ENCODE measurements around the gene SYT15.
"Not testable (repeated sequence)": the region's sequence is repeated elsewhere in the genome, so short reads cannot be mapped to it uniquely, and the experiment has no call there.

The SYT15 gene

DNA sequence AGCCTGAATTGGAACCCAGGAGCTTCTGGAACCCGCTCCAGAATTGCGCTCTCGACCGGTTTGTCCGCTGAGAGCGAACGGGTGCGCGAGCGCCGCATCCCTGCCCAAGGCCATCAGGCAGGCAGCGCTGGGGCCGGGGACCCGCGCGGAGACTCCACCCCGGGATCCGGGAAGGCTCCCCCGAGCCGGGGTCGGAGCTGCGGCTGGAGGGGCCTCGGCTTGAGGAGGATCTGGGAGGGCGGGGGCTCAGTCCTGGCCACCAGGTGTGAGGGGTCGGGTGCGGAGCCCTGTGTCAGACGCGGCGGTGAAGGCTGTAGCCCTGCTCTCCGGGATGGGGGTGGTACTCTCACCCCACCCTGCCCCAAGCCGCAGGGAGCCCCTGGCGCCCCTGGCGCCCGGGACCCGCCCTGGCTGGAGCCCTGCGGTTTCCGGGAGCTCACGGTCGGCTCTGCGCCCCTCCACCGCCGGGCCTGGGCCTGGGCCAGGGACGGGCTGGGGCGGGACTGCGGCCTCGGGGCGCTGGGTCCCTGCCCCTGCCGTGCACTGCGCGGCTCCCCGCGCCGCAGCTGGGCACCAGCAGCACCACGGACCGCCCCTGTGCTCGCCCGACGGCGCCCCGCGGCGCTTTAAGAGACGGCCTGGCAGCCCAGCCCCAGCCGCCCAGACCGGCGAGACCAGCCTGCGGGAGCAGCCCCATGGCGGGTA is at the start of gene SYT15:
Gene SYT15, plus strand, starts transcription at position 655 of the 705 bp plus-strand sequence. Its CDS starts 41 bp downstream, at position 696.
- not testable (repeated sequence) for DNase-seq (ENCODE audit: low read depth)

DNA sequence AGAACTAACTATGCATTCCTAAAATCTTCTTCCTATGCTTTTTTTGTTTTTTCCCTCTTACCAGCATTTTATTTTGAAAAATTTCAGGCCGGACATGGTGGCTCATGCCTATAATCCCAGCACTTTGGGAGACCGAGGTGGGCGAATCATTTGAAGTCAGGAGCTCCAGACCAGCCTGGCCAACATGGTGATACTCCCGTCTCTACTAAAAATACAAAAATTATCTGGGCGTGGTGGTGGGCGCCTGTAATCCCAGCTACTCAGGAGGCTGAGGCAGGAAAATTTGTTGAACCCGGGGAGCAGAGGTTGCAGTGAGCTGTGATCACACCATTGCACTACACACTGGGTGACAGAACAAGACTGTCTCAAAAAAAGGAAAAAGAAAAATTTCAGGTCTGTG is 49.2 kb upstream of the SYT15 start:
- DNase-seq (ENCODE audit: low read depth), result not testable (repeated sequence)

DNA sequence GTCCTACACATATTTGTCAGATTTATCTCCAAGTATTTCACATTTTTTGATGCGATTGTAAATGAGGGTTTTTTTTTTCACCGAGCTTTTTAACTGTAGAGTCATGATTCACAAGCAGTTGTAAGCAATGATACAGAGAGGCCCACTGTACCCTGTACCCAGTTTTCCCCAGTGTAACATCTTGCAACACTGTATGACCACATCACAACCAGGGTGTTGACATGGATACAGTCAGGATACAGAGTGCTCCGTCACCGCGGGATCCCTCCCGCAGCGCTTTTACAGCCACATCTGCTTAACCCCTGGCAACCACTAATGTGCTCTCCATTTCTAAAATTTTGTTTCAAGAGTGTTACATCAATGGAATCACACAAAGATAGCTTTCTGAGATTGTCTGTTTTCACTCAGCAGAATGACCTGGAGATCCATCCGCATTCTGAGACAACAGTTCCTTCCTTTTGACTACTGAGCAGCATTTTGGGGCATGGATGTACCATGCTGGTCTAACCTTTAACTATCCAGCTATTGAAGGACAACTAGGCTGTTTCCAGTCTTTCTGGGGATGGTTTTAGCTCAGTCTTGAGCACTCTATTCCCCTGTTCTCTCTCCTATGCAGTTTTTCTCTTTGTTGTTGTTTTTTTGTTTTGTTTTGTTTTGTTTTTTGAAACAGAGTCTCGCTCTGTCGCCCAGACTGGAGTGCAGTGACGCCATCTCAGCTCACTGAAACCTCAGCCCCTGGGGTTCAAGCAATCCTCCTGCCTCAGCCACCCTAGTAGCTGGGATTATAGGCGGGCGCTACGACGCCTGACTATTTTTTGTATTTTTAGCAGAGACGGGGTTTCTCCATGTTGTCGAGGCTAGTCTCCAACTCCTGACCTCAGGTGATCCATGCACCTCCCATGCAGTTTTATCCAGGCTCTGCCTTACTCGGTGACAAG is 48.4 kb upstream of the SYT15 start:
- DNase-seq (ENCODE audit: low read depth), result no peak

DNA sequence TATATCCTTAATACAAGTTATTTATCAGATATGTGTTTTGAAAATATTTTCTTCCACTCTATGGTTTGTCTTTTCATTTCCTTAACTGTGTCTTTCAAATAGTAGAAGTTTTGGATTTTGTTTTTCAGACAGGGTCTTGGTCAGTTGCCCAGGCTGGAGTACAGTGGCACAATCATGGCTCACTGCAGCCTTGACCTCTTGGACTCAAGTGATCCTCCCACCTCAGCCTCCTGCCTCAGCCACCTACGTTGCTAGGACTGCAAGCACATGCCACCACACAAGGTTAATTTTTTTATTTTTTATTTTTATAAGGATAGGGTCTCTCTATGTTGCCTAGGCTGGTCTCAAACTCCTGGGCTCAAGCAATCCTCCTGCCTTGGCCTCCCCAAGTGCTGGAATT is 46.7 kb upstream of the SYT15 start:
- DNase-seq (ENCODE audit: low read depth), result not testable (repeated sequence)

DNA sequence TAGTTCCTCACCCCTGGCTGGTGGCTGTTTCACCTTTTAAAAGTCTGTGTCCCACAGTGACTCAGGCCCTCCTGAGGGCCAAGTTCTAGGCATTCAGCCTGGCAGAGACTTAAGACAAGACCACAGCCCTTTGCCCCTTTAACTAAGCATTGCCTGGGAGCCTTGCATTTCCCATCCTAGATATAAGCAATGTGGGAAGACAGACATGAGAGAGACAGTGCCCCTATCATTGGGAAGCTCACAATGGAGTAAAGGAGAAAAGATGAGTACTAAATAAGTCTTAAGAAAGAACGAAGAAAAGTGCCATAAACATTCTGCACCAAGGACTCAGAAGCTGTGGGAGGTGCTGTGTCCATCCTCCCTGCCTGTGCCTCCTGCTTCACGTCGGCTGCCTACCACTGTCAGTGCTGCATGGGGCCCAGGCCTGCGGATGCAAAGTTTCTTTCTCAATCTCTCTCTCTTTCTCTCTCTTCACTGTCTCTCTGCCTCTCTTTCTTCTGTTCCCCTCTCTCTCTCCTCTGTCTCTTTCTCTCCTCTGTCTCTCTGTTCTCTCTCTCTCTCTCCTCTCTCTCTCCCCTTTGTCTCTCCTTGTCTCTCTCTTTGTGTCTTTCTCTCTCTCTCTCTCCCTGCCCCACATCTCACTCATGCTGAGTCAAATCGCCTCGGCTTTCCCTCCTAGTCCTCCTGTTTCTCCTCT is 44.0 kb upstream of the SYT15 start:
- DNase-seq (ENCODE audit: low read depth), result no peak

DNA sequence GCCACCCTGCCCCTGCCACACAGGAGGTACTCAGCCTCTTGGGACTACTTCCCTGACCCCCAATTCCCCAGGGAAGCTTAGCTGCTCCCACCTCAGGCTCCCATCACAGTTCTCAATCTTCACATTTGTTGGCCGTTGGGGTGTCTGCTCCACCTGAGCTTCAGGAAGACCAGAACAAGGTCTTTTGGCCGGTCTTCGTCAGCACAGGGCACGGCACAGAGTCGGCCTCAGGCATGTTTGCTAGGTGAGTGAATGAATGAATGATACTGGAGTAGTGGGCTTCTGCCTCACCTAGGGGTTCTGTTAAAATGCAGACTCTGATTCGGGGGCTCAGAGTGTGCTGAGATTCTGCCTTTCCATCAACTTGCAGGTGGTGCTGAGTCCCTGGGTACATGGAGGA is 42.8 kb upstream of the SYT15 start:
- DNase-seq (ENCODE audit: low read depth), result no peak

DNA sequence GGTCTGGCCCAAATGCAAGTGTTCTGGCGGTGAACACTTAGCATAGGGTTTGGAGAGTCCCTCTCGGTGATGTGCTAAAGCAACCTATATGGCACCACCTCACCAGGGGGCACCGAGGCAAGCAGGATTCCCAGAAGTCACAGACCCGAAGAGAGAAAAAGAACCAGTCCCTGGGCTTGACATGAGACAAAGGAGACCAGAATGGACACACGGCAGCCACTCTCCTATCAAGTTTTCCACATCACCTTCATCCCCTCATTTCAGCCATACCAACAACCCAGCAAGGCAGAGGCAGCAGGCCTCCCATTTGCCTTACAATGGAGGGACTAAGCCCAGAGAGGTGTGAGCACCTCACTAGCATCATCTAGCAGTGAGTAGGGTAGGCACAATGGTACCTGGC is 42.1 kb upstream of the SYT15 start:
- no peak for DNase-seq (ENCODE audit: low read depth)

DNA sequence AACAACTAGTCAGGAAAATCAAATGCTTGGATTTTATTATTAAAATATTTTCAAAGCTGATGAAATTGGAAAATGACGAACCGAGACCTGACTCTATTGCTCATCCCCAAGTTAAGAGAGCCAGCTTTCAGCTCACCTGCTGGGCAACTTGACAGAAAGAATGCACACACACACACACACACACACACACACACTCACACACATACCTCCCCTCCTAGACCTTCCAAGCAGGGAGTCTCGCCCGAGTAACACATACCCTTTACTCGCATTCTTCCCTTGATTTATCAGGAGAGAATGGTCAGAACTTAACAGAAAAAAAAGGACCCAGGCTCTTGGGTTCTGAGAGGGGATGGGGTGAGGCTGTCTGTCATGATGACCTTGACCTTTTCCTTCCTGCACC is 41.6 kb upstream of the SYT15 start:
- DNase-seq (ENCODE audit: low read depth), result no peak

DNA sequence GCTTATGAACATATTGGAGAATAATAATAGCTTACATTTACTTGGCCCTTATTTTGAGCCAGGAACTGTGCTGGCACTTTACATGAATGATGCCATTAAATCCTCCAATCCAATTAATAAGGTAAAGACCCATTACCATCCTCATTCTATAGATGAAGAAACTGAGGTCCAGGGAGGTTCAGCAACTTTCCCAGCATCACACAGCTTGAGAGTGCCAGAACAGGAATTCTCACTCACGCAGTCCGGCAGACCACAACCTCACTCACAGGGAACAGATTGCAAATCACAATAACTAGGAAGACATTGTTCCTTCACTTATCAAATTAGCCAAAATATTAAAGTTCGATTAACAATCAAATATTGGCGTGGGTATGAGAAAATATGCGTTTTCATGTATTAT is 40.8 kb upstream of the SYT15 start:
- DNase-seq (ENCODE audit: low read depth), result no peak

DNA sequence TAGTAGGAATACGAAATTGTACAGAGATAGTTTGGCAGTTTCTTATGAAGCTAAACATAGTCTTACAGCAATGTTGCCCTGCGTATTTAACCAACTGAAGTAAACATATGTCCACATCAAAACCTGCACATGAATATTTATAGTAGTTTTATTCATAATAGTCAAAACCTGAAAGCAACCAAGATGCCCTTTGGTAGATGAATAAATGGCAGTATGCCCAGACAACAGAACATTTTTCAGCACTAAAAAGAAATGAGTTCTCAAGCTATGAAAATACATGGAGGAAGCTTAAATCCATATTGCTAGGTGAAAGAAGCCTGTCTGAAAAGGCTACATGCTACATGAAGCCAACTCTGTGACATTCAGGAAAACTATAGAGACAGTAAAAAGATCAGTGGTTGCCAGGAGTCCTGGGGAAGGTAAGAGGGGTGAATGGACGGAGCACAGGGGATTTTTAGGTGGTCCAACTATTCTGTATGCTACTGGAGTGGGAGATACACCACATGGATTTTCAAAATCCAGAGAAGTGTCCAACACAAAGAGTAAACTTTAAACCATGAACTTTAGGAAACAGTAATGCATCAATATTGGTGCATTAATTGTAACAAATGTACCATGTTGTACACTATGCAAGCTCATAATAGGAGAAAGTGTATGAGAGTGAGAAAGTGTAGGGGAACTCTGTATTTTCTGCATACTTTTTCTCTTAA is 40.1 kb upstream of the SYT15 start:
- no peak for DNase-seq (ENCODE audit: low read depth)

DNA sequence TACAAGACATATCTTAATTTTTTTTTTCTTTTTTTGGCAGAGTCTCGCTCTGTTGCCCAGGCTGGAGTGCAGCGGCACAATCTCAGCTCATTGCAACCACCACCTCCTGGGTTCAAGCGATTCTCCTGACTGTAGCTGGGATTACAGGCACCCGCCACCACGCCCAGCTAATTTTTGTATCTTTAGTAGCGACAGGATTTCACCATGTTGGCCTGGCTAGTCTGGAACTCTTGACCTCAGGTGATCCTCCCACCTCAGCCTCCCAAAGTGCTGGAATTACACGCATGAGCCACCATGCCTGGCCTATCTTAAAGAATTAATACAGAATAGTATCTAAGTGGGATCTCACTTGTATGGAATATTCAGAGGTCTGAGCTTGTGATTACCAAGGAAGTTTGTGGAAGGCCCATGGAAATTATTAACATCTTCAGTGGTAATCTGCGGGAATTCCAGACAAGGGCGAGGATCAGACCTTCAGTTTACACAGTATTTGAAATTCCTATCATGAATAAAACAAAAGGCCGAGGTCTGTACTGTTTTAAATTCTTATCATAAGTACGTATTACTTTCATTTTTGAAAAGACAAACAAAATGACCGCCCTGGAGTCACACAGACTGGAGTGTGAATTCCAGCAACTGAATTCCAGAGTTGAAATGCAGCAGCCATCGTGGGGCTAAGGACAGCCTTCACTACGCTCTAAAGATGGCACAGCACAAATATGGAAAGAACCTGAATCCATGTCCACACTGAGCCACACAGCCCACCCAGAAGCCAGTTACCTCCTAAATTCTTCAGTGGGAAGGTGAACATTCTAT is 39.1 kb upstream of the SYT15 start:
- DNase-seq (ENCODE audit: low read depth), result no peak

DNA sequence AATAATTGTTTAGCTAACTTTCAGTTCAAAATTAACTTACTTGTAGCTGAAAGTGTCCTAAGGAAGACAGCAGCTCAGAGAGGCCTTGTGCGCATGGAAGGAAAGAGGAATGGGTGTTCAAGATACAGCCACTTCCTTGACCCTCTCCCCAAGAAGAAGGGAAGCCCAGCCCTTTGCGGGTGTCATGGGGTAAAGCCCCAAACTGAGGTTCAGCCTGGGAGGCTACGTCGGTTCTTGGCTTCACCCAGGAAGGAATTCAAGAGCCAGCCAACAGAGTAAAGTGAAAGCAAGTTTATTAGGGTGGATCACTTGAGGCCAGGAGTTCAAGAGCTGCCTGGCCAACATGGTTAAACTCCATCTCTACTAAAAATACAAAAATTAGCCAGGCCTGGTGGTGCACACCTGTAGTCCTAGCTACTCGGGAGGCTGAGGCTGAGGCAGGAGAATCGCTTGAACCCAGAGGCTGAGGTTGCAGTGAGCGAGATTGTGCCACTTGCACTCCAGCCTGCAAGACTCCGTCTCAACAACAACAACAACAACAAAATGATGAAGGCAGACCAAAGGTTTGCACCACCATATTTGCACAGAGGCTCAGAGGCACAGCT is 38.4 kb upstream of the SYT15 start:
- DNase-seq (ENCODE audit: low read depth), result no peak

DNA sequence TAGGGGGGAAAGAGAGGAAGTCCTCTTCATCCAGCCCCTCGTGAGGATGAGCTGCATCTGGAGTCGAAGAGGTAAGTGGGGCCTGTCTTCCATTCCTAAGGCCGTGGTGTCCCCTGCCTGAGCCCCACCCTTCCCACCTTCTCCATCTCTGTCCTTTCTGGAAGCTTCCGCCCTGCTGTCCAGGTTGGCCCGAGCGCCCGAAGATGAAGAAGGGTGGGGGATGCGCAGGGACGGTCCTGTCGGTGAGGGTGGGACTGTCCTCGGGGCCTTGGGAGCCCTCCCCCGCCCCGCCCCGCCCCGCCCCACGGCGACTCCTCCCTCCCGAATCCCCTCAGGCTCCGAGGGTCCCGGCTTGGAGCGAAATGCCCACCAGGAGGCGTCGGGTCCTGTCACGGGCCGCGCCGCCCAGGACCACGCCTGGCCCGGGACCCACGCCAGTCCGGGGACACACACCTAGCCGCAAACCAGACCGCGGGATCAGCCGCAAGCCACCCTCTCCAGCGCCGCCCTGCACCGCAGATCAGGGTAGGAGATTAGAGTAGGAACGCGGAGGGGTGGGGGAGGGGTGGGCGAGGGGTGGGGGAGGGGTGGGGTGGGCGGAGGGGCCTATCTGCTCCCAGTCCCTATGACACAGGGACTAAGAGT is 37.8 kb upstream of the SYT15 start:
- no peak for DNase-seq (ENCODE audit: low read depth)

DNA sequence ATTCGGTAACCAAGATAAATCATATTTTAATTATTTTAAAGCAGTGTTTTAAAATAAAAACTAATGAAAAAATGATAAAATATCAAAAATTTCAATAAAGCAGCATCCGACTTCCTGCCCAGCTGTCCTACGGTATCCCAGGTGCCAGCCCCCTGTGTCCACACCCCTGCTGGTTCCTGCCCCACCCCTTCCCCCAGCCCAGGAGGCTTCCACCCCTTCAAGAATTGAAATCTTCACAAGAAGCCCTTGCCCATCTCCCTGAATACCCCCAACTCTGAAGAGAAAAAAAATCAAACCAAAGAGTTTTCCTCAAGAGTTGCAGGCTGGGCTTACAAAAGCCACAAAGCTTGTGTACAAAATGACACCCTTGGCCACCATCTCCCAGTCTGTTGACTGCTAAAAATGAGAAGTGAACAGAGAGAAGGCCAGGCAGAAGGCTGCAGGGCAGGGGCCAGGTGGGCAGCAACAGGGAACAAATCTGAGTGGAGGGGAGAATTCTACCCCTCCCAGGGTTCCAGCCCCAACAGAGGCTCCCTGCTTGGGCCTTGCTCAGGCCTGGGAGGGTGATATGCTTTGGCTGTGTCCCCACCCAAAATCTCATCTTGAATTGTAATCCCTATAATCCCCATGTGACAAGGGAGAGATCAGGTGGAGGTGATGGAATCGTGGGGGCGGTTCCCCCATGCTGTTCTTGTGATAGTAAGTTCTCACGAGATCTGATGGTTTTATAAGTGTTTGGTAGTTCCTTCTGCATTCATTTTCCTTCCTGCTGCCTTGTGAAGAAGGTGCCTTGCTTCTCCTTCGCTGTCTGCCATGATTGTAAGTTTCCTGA is 37.0 kb upstream of the SYT15 start:
- no peak for DNase-seq (ENCODE audit: low read depth)

DNA sequence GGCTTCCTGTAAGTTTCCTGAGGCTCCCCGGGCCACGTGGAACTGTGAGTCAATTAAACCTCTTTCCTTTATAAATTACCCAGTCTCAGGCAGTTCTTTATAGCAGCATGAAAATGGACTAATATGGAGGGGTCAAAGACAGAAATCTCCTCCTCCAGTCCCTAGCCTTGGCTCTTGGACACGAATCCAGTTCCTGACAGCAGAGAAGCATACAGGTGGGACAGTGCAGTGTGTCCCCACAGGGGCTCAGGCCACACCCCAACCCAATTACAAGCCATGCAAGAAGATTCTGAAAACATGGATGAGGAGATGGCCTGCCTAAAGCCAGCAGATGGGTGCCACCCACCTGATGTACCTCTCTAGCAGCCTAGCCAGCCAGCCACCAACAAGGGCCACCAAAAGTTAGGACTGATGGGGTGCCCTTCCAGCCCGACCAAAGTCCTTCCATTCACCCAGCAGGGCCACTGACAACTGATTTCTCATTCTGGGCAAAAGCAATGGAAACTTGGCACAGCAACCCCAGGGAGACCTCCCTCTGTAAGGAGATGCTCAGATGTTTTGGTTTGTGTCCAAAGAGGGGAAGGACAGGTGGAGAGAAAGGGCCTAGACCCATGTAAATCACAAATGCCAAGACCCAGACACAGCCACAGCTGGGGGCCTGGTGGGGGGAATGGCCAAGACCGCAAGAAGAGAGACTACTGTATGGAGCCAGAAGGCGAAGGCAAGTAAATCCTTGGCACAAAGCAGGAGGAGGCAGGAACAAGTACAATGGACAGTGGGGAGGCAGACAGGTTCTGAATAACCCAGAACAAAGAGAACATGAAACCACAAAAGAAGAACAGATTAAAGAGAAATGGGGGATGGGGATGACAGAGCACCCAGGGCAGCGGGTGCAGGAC is 36.1 kb upstream of the SYT15 start:
- DNase-seq (ENCODE audit: low read depth), result no peak

DNA sequence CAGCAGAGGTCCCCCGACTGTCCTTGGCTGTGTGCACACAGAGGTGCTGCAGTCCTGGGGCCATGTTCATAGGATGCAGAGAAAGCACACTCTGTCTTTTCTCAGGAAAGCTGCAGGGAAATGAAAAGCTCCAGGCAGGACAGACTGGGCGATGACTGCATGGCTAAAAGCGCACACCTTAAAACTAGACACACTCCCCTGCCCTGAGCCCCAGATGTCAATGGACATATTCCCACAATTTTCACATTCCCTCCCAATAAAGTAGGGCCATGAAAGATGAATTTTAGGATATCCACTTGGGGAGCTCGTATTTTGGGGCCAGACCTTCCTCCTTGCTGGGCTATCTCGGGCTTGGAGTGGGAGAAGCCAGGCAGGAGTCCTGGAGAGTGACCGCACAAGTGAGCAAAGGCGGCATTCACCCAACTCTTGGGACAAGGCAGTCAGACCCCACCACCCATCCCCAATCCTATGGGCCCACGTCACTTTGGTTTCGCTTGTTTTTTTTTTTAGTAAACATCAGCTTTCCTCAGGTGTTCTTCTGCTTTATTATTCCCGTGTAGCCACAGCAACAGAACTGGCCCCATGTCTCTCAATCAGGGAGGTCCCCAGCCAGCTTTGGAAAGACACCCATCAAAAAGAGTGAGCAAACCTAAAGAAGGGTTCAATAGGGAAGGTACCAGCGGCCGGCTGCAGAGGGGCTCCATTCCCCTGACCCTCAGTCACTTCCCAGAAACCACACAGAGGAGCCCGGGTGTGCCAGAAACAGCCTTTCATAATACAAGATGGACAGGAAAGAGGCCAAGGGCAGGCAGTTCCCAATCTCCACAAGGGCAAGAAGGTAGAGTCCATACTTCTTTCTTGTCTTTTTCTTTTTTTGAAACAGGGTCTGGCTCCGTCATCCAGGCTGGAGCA is 35.2 kb upstream of the SYT15 start:
- no peak for DNase-seq (ENCODE audit: low read depth)
